ENCODE measurements around the gene CXXC5.

- TF ChIP-seq TEAD4 (IDR thresholded peaks at IDR 0.05; ENCODE audit: borderline replicate concordance, insufficient read depth), result no peak
- no peak for TF ChIP-seq NRF1 (IDR thresholded peaks at IDR 0.05; ENCODE audit: low read depth, low read length)
- no peak for TF ChIP-seq JUND (IDR thresholded peaks at IDR 0.05)
These were observed 14.2 kb upstream of the CXXC5 start for GRCh38 chr5:139634028-139634325.
